Fibroblast of peridontal ligament (primary cell): ENCODE results near the gene CLN6.
"Not testable (repeated sequence)": the region's sequence is repeated elsewhere in the genome, so short reads cannot be mapped to it uniquely, and the experiment has no call there.

Source experiments
- DNase-seq: peaks from one replicate; pipeline ENCODE4 v3.0.0-alpha.2; 2010; ENCODE audit errors: extremely low read depth

CLN6 gene

DNA sequence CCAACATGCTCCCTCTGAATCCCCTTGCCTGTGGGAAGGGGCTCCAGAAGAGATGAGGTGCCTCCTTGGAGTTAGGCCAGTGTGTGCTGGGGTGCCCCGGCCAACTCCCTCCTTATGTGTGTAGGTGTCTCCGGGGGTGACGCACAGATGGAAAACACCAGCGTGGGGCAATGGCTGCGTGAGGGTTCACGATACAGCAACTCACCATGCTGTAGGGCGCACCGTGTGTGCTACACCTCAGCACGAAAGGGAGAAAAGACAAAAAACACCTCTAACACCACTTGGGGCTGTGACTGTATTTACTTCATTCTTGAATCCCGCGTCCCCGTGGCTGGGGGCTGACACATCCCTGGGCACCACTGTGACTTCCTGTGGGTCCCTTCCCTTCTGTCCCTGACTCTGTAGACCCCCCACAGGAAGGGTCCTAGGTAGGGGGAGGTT, 22.8 kb downstream of the CLN6 start:
- DNase-seq, result no peak

DNA sequence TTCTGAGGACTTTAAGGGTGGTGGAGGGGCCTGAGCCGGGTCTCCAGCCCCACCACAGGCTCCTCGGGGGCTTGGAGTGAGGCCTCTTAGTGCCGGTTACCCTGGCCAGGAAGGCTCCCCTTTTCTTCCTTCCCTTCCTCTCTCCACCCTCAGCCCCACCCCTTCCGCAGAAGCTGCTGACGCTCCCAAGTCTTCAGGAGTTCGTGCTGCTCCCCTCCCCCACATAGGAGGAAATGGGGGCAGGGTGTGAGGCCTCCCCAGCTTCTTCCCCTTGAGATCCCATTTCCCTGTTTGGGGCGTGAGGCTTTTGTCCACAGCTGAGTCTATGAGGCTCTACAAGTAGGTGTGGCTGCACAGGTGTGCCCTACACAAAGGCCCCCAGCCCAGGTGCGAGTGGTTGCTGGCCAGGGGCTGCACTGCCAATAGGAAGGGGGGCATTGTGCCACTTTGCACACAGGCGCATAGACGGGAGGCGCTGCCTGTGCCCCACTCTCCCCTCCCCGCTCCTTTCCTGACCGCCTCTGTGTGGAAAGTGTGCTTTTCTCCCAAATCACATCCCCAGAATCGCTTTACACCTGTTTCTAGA, 23.5 kb downstream of the CLN6 start:
- no peak for DNase-seq

DNA sequence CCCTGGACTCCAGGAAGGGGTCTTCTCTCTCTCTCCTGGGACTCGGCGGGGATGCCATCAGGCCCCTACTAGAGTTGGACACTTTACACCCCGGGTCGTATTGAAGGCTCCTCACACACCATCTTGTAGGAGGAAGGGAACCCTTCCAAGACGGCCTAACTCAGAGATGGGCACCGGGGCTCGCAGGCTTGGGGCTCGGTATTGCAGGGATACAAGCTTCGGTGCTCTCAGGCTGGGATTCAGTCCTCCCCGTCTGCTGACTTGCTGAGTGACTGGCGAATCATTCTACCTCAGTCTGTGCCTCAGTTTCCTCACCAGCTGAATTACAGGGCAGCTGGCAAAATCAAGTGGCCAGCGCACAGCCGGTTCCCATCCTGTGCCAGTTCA, 24.0 kb downstream of the CLN6 start:
- DNase-seq, result no peak

DNA sequence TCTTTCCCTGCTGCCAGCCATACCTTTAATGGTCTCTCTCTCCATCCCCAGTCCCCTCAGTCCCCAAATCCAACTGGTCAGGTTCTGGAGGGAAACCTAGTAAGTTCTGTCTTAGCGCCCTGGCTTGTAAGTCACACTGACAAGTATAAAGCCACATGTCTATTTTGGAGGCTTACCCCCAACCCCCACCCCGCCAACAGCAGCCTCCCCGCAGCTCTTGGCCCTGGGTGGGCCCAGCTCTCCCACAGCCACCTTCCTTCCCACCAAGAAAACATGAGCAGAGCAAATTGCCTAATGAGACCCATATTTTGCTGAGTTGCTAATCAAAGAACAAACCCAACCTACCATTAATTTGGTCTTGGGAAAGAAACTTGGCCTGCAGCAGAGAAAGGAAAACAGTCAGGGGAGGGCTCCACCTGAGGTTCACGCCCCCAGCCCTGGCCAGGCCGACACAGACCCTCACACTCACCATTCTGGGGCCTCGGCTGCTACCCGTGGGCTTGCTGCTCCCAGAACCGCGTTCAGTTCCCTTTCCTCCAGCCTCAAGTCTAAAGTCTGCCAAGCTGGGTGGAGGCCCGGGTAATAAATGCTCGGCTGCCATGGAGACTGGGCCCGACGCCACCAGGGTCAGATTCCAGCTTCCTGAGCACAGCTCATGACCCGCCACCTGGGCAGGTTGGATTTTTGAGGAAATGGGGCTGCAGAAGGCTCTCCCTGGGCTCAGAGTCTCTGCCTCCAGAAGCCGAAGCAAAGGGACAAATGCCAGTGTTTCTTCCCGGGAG, 24.6 kb downstream of the CLN6 start, which contains the start of gene CALML4:
Gene CALML4 (minus strand): TSS at position 557 of the 782 bp plus-strand sequence. CDS start 85 bp downstream, at position 472.
- DNase-seq, result peak; percentile 49

DNA sequence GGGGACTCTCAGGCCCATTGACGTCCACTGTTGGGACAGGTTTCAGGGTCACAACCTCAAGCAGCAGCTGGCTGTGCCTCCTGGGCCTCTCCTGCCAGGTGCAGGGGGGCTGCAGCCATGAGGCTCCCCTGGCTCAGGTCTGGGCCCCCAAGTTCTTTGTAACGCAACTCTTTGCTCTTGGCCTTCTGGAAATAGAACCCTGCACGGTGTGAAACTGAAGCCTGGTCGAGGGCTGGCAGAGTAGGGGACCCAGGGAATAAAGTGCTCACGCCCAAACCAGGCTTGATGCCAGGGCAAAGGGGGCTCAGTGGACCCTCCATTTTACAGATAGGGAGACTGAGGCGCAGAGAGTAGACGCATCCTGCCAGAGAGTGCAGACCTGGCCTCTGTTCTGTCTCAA, 25.2 kb downstream of the CLN6 start:
- no peak for DNase-seq

DNA sequence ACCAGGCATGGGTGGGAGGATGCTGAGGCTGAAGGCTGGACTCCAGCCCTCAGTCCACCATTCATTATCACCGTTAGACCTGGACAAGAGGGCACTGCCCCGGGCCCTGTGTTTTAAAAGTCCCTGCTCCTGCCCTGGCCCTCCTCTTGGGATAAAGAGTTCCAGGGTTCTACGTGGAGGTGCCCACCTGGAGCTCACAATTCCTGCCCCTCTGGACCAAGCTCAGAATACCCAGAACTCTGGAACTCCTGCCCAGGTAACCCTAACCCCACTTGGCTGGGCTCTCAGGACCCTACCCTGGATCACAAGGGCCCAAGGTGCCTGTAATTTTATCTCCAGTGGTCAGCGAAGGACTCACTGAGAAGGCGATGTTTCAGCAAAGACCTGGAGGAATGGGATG, 25.6 kb downstream of the CLN6 start:
- no peak for DNase-seq

DNA sequence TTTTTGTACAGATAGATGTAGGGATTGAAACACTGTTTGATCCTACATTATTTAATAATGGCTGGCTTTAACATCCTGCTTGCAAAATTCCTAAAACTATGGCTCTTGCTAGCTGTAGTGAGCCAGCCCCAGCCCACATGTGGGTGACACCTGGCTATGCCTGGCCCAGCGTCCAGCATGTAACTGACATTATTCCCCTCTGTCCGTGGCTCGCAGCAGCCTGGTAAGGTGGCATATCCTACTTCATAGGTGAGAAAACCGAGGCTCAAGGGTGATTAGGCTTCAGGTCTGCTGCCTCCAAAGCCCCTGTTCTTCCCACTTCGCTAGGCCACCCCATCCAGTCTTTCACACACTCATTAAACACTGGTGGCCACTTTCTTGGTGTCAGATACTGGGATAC, 26.0 kb downstream of the CLN6 start:
- DNase-seq, result no peak

DNA sequence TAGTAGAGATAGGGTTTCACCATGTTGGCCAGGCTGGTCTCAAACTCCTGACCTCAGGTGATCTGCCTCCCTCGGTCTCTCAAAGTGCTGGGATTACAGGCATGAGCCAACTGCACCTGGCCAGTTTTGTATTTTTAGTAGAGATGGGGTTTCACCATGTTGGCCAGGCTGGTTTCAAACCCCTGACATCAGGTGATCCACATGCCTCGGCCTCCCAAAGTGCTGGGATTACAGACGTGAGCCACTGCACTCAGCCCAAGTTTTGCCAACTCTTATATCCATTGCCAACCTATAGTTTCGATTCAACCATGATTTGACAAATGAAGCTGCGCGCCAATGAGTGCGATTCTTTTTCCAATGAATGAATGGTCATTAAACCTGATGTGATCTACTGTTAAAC, 26.5 kb downstream of the CLN6 start:
- not testable (repeated sequence) for DNase-seq

DNA sequence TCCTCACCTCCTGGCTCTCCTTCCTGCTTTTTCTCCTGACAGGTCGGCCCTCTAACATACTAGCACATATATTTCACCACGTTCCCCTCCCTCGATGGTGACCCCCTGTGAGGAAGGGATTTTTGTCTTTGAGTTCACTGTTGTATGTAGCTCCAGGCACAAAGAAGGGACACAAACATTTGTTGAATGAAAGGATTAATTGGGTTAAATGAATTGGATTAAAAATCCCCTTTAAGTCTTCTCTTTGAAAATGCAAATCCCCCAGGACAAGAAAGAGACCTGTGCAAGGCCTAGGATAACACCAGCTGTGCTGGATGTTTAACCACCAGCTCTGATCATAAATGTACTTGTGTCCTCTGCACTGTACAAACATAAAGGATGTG, 27.7 kb downstream of the CLN6 start:
- DNase-seq, result no peak

DNA sequence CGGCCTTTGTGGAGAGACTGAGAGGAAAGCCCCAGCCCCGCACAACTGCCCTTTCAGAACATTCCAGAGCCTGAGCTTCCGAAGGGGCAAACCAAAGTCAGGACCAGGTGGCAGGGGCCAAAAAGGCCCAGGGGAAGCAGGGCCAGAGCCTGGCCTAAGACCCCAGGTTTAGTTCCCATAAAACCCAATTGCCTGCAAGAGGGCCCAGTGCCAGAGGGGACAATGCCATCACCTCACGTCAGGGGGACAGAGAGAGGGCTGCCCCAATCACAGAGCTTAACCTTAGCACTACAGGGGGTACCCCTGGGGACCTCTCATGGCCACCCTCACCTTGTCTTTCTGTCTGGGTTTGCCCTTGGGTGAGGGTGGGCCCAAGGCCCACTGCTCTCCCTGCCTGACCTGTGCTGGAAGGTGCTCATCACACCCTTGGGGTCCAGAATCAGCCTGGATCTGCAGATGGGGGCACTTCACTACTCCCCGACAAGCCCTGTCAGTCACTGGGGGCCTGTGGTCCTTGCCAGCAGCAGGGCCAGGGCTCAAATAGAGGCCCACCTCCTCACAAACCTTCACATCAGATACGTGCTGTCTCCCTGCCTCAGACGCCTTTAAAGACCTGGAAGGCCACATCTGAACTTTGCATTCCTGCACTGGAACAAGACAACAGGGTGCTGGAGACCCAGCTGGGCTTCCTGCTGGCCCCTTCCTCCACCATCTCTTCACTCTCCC, 28.2 kb downstream of the CLN6 start:
- DNase-seq, result no peak

DNA sequence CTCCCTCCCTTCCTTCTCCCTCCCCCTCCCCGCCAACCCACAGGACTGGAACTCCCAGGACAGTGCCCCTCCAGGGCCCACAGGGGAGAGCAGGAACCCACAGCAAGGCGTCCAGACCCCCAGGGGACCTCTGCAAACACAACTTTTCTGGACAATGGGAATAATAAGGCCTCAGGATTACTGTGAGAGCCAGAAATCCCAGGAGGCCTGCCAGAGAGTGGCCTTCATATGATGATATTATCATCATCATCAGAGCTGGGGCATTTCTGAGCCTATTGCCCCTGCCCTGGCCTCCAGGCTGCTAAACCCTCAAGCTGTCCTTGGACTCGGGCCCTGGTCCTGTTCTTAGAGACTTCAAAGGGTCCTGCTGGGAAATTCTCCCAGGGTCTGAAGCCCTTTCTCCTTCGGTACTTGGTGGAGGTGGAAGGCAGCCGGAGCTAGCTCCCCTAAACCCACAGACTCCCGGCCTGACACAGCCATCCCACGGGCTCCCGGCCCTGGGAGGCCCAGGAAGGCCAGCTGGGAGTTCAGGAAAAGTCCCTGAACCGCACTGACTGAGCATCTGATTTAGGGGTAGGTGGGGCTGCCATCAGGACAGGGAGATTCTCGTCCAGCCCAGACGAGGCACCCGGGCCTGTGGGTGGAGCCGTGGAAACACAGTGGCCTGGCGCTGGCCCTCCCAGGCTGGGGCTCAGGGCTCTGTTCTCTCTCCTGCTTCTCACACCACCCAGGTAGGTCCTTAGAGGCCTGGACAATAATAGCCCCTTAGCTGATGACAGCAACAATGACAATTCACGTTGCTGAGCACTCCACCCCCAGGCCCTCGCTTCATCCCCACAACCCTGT, 29.3 kb downstream of the CLN6 start:
- DNase-seq, result no peak

DNA sequence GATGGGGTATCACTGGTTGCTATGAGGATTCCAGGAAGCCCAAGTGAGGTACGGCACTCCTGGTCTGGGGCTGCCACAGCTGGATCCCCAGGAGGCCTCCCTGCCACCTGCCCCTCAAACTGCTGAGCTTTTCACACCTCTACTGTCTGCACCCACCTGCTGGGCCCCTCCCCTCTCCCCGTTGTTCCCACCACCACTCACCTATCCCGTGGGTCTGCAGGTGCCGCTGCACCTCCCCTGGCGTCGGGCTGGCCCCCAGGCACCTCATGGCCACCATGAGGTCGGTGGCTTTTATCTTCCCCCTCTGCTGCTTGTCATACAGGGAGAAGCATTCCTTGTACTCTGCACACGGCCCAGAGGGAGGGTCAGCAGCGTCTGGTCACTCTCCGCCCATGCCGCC, 30.2 kb downstream of the CLN6 start:
- no peak for DNase-seq

DNA sequence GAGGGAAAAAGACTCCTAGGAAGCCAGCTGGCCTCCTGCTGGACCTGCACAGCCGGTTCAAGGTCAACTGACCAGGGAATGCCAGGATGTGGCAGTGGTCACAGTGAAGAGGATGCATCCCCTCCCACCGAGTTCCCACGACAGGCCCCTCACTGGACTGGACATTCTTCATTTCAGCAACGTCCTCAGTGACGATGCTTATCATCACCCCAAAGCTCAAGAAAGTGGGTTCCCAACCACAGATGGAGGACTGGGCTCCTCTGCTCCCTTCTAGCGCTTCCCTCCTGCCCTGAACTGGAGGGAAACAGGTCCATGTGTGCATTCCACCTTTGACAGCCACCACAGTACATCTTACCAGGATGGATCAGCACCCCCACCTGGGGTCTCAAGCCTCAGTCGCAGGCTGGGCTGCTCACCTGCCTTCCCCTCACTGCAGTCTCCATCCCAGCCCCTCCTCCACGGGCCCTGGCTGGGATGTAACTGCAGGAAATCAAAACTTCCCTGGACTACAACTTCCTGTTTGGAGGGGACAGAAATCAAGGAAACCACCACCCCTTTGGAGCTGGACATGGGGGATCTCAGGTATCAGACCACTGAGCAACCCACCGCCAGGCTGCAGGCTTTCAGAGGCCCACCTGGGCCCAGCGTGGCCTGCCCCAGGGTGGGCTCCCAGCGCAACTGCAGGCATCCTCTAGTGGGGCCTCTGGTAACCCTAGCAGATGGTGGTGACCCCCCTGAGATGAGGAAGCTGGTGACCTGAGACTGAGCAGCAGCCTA, 31.7 kb downstream of the CLN6 start:
- no peak for DNase-seq

DNA sequence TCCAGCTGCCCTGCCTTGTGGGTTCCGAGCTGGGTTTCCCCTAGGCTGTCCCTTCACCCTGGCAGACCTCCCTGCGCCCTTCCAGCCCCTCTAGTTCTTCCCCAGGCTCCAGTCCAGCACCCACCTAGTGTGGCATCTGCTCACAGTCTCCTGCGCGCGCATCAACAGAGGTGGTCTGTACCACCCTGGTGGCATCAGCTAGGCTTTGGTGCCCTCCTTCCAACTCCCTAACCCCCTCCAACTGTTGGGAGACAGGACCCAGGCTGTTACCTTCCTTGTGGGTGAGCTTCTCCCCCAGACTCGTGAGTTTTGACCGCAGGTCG, 32.4 kb downstream of the CLN6 start:
- no peak for DNase-seq

DNA sequence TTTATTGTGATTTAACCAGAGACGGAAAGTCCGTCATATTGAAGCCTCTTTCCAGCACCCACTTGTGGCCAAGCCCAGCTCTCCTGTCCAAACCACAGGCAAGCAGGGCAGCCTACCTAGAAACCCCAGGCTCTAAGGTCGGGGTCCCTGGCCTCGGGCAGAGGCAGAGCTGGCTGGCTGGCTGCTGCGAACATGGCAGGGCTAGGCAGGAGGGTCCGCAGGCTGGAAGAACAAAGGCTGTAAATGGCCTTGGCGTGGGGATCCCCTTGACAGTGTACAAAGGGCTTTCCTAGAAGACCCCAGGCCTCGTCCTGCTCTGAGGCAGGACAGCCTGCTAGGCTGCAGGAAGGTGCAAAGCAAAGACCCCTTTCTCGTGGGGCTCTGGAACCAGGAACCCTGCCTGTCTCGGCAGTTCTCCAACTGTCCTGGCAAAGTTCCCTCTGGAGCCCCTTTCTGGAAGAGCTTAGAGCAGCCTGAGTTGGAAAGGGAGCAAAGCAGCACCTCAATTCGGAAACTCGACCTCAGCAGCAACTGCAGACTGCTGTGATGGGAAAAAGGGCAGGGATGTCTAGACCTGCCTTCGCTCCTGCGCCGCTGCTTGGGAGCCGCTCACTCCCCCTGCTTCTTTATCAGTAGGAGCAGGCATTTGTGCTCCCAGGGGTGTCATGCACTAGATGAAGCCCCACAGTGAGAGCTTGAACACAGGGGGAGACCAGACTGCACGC, 32.9 kb downstream of the CLN6 start:
- DNase-seq, result no peak

DNA sequence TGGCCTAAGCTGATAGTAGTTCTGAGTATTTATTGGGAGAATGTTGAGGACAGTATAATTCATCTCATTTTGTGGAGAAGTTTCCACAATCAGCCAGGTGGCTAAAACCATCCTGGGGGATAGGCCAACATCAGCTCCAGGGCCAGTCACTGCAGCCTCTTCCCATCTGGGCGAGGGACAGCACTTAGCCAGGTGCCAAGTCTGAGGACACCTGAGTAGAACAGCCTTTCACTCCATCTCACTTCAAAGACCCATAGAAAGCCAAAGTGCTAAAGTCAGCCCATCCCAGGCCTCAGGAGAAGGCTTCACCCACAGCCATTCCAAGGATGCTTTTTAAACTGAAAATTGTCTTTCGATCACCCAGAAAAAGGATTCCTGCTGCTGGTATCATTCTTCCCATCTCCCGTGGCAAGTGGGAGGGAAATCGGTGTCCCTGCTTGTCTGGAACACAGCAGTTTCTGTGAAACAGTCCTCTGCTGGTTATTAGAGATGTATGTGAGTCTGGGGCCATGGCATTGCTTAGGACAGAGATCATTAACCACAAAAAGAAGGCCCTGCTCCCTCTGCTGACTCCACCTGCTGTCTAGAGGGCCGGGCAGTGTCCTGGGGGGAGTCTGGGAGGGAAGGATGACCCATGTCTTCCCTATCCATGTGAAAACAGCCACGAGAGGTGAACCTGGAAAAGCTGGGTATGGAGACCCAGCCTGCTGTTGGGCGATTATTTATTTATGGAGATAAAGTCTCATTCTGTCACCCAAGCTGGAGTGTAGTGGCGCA, 34.0 kb downstream of the CLN6 start:
- no peak for DNase-seq

DNA sequence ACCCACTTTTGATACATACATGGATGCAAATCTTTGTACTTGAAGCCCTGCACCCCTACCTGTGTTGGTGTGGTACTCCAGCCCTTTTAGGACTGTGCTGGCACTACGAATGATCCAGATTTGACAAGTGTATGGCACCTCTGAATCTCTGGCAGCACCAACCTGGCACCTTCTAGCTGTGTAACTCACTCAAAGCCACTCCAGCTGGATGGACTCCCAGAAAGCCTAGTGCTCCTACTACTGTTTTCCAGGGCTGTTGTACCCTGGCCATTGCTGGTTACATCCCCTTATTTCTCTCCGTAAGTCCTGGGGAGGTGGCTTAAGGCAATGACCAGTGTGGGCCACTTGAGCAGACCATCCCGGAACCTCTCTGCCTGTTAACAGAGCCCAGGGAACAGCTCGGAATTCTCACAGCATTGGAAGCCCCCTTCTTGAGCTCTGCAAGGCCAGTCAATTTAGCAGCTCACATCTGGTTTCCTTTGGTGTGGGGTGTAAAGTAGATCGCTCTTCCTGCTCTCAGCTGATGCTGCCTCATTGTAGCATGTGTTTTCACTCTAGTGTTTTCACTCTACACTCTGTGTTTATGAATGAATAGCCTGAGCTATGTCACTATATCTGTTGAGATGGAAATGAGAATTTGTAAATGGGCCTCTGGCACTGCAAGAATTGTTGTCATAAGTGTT, 36.6 kb downstream of the CLN6 start:
- peak; percentile 19 for DNase-seq

DNA sequence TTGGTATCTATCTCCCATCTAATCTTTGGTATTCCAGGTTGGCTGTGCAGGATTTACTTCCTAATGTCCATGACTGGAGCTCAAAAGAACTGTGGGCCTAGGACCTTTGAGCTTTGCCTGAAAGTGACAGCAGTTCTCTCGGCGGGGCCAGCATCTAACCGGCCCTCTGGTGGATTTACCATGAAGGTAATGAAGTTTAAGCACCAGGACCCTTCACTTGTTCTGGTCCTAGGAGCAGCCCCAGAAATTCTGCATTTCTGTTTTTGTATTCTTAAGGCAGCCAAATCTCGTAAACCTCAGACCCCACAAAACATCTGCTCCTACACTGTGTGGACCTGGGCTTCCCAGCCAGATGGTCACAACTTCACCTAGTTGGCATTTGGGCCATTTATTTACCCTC, 37.4 kb downstream of the CLN6 start:
- no peak for DNase-seq

DNA sequence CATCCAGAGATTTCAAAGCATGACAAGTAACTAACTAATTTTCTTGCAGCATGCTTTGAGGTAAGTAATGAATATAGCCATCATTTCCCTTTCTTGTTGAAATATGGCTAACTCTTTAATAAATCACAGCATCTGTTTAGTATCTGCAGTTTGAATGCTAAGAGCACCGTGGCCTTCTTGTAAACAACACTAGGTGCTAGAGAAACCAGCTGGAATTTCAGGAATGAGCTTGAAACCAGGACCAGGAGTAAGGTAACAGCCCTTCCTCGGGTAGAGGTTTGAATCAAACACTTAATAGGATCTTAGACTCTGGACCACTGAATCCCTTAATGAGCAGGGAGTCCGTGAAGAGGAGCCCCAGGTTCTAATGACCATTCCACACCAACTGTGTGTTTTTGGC, 38.0 kb downstream of the CLN6 start:
- no peak for DNase-seq
